Ovary (tissue), 3 donors: ENCODE results near the gene CCDC167.

ENCODE experiments used
- CTCF ChIP-seq, 3 donors: fragments of 450-650 bp in 2 of 3; fragments of 200-600 bp in 1 of 3; IDR thresholded peaks; one replicate each; pipeline versions ENCODE4 v1.5.1 to v1.8.0; 2016 to 2022; ENCODE audit warnings: antibody characterized with exemption in 3 of 3, mild to moderate bottlenecking in 1 of 3
- EP300 ChIP-seq: sonication (generic); formaldehyde crosslinking; IDR thresholded peaks from one replicate; pipeline ENCODE4 v1.6.1; 2017; ENCODE audit warnings: antibody characterized with exemption
- POLR2A ChIP-seq: fragments of 450-650 bp; IDR thresholded peaks from one replicate; pipeline ENCODE4 v1.6.1; 2017; ENCODE audit warnings: antibody characterized with exemption, mild to moderate bottlenecking, moderate library complexity
- donor health status: DM: no; HTN: no; CAD: no.

GRCh38 chr6:37441651-37442050 is 58.0 kb downstream of the CCDC167 start:
- TF ChIP-seq CTCF (IDR thresholded peaks at IDR 0.05): no peak
- TF ChIP-seq POLR2A: no peak
- no peak for TF ChIP-seq EP300
